Loucy (cell line): Measurements from ENCODE around the gene SHLD1.

ENCODE experiments used
- H2AFZ ChIP-seq: fragments of 200-600 bp; sonication (generic); 2 replicates; pipeline ENCODE4 v1.6.0; 2016; ENCODE audit warnings: antibody characterized with exemption, mild to moderate bottlenecking, low read length, moderate library complexity
- H3F3A ChIP-seq: fragments of 200-600 bp; 2 replicates; pipeline ENCODE4 v1.6.0; 2016; ENCODE audit warnings: antibody characterized with exemption, low read depth, mild to moderate bottlenecking
- H3K27me3 ChIP-seq: fragments of 200-600 bp; sonication (generic); 2 replicates; pipeline ENCODE4 v1.6.1; 2014; ENCODE audit warnings: low read length, mild to moderate bottlenecking; ENCODE audit not compliant: insufficient read depth, poor library complexity, severe bottlenecking
- H3K36me3 ChIP-seq: fragments of 200-600 bp; sonication (generic); 2 replicates; pipeline ENCODE4 v1.6.1; 2016; ENCODE audit warnings: low read length; ENCODE audit not compliant: insufficient read depth
- H3K4me1 ChIP-seq: fragments of 200-600 bp; sonication (generic); 2 replicates; pipeline ENCODE4 v1.5.1; 2014; ENCODE audit warnings: low read length, mild to moderate bottlenecking; ENCODE audit not compliant: insufficient read depth, poor library complexity, severe bottlenecking
- H3K4me2 ChIP-seq: fragments of 200-600 bp; sonication (generic); 2 replicates; pipeline ENCODE4 v1.6.0; 2014; ENCODE audit warnings: antibody characterized with exemption, low read length, low read depth, mild to moderate bottlenecking; ENCODE audit not compliant: poor library complexity, severe bottlenecking
- H3K4me3 ChIP-seq: fragments of 200-600 bp; sonication (generic); 2 replicates; pipeline ENCODE4 v1.5.1; 2014; ENCODE audit warnings: low read length, mild to moderate bottlenecking, mixed read lengths; ENCODE audit not compliant: poor library complexity, severe bottlenecking
- H3K79me2 ChIP-seq: fragments of 200-600 bp; sonication (generic); 2 replicates; pipeline ENCODE4 v1.6.1; 2014; ENCODE audit warnings: low read length; ENCODE audit not compliant: insufficient read depth
- H3K9ac ChIP-seq: fragments of 200-600 bp; sonication (generic); 2 replicates; pipeline ENCODE4 v1.6.0; 2014; ENCODE audit warnings: mild to moderate bottlenecking, low read depth, low read length, moderate library complexity; ENCODE audit not compliant: poor library complexity, severe bottlenecking
- H3K9me2 ChIP-seq: fragments of 200-600 bp; sonication (generic); replicated peaks from 2 replicates; pipeline ENCODE4 v1.6.1; 2016; ENCODE audit warnings: low read depth, low read length, mixed read lengths
- H3K9me3 ChIP-seq: fragments of 200-600 bp; sonication (generic); 2 replicates; pipeline ENCODE4 v1.6.1; 2014; ENCODE audit warnings: mild to moderate bottlenecking, antibody characterized with exemption, low read length, low read depth; ENCODE audit not compliant: insufficient read depth
- H4K20me1 ChIP-seq: fragments of 200-600 bp; sonication (generic); 2 replicates; pipeline ENCODE4 v1.6.0; 2014; ENCODE audit warnings: antibody characterized with exemption, low read length, mild to moderate bottlenecking; ENCODE audit not compliant: insufficient read depth, poor library complexity, severe bottlenecking
- EZH2phosphoT487 ChIP-seq: fragments of 200-600 bp; IDR thresholded peaks from 2 replicates; pipeline ENCODE4 v1.6.1; 2018; ENCODE audit warnings: antibody characterized with exemption, mild to moderate bottlenecking, moderate library complexity, borderline replicate concordance
- TF ChIP-seq, protein P1 (sequence below): fragments of 200-600 bp; sonication (generic); conservative IDR thresholded peaks from 2 replicates; pipeline ENCODE4 v1.5.1; 2014; ENCODE audit warnings: mild to moderate bottlenecking, antibody characterized with exemption, low read length

SHLD1 gene

DNA sequence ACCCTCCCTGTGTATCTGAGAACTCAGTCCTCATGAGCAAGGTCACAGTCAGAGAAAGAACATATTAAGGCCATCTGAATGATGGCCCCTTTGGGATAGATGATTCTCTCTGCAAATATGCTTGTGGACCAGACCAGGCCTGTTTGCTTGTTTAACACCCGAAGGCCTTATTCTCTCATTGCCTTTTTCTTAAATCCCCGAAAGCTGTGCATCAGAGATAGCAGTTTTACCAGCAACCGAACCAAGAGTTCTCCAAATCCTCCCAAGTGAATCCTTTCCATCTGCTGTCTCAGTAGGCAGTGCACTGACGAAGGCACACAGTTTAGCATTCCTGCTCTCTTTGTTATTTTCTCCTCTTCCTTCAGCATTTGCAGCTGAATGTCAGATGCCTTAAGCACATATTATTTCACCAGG is 120.4 kb downstream of the SHLD1 start:
- Histone ChIP-seq H3K27me3 (no peaks in the 10 kb centered on the region), H3K4me1 (no peaks in the 10 kb centered on the region), H3K9me2 (no peaks in the 10 kb centered on the region), H3K9ac (no peak overlapping the region), H3K4me2 (no peak overlapping the region), H3K9me3 (no peaks in the 10 kb centered on the region), H2AFZ (no peak overlapping the region), H3F3A (no peaks in the 10 kb centered on the region), H3K79me2 (no peaks in the 10 kb centered on the region), H4K20me1 (no peaks in the 10 kb centered on the region), H3K36me3 (no peaks in the 10 kb centered on the region), H3K4me3 (no peak overlapping the region)
- no peak for TF ChIP-seq EZH2phosphoT487
- TF ChIP-seq, protein P1, sequence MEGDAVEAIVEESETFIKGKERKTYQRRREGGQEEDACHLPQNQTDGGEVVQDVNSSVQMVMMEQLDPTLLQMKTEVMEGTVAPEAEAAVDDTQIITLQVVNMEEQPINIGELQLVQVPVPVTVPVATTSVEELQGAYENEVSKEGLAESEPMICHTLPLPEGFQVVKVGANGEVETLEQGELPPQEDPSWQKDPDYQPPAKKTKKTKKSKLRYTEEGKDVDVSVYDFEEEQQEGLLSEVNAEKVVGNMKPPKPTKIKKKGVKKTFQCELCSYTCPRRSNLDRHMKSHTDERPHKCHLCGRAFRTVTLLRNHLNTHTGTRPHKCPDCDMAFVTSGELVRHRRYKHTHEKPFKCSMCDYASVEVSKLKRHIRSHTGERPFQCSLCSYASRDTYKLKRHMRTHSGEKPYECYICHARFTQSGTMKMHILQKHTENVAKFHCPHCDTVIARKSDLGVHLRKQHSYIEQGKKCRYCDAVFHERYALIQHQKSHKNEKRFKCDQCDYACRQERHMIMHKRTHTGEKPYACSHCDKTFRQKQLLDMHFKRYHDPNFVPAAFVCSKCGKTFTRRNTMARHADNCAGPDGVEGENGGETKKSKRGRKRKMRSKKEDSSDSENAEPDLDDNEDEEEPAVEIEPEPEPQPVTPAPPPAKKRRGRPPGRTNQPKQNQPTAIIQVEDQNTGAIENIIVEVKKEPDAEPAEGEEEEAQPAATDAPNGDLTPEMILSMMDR = no peak

DNA sequence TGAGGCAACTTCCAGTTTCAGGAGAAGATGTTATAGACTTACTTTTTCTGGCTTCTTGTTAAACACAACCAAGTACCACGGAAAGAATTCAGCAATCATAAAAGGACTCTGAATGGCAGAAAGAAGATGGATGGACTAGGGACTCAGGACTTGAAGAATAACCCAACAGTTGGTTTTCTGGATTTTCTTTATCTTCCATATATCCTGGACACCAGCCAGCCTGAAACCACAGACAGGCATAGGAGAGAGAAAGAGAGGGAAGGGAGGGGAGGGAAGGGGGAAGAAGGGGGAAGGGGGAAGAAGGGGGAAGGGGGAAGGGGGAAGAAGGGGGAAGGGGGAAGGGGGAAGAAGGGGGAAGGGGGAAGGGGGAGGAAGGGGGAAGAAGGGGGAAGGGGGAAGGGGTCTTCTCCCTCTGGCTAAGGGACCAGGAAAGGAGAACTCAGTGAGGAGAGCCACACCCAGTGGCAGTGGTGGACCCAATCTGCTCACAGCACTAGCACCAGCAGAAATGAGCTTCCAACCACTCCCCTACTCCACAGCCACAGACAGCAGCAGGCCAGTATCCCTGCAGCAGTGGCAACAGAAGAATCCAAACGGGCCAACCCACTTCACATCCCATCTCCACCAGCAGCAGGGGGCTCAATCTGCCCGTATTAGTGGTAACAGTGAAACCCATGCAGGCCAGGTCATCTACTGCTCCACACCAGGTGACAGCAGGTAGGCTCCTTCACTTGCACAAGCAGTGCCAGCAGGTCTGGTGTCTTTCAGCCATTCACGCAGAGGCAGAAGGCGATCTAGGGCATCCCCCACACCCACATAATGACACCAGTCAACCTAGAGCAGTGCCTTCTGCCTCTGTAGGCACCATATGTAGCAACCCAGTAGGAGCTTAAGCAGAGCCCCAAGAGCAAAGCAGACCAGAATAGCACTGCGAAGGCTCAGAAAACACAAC is 121.5 kb downstream of the SHLD1 start:
- Histone ChIP-seq H2AFZ (no peak overlapping the region), H3K4me3 (no peak overlapping the region), H3K36me3 (no peaks in the 10 kb centered on the region), H3K4me1 (no peaks in the 10 kb centered on the region), H3K9ac (no peak overlapping the region), H4K20me1 (no peaks in the 10 kb centered on the region), H3K79me2 (no peaks in the 10 kb centered on the region), H3F3A (no peaks in the 10 kb centered on the region), H3K4me2 (no peak overlapping the region), H3K9me3 (no peaks in the 10 kb centered on the region), H3K27me3 (no peaks in the 10 kb centered on the region), H3K9me2 (no peaks in the 10 kb centered on the region)
- TF ChIP-seq, protein P1 = no peak

DNA sequence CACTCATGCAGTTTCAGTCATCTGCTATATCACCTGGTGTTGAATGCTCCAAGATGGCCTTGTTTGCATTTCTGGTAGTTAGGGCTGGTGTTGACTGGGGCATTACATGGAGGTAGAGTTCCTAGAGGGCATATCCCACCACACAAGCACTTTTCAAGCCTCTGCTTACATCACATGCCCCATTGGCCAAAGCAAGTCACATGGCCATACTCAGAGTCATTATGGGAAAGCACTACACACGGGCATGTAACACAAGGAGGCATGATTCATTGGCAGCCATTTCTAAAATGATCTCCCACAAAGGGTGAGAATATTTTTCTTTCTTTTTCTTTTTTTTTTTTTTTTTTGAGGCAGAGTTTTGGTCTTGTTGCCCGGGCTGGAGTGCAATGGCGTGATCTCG is 126.9 kb downstream of the SHLD1 start:
- H3K4me2 ChIP-seq = no peak overlapping the region
- H3K9me3 ChIP-seq = no peaks in the 10 kb centered on the region
- no peaks in the 10 kb centered on the region for H3K36me3 ChIP-seq
- no peaks in the 10 kb centered on the region for H3K79me2 ChIP-seq
- H3K4me1 ChIP-seq = peaks cover 13% of the 10 kb centered on the region
- no peaks in the 10 kb centered on the region for H4K20me1 ChIP-seq
- H3K4me3 ChIP-seq = no peak overlapping the region
- H3K27me3 ChIP-seq = no peaks in the 10 kb centered on the region
- H3K9ac ChIP-seq = no peak overlapping the region
- TF ChIP-seq, protein P1 = no peak
- TF ChIP-seq EZH2phosphoT487 = no peak
- no peaks in the 10 kb centered on the region for H3K9me2 ChIP-seq
- no peaks in the 10 kb centered on the region for H3F3A ChIP-seq
- H2AFZ ChIP-seq = no peak overlapping the region
